Measurements from ENCODE around the gene ADNP. TPM values are rescaled to one million over a fixed set of nuclear protein-coding genes. Genes with fewer than 3 reads are reported as not detected.

The ADNP gene
- polyA plus RNA-seq, 3 donors, result 1.4 to 16.6 (median 3.3) TPM

DNA sequence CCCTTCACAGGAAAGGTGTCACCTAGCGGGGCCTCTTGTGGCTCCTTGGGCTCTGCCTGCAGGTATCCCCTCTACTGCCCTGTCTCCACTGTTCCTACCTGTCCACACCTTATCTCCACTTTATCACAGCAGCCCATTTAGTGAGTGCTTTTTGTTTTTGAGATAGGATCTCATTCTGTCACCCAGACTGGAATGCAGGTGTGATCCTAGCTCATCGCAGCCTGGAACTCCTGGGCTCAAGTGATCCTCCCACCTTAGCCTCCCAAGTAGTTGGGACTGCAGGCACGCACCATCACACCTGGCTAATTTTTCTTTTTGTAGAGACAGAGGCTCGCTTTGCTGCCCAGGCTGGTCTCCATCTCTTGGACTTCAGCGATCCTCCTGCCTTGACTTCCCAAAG lies 88.4 kb downstream of the ADNP start:
- TF ChIP-seq, protein P1, sequence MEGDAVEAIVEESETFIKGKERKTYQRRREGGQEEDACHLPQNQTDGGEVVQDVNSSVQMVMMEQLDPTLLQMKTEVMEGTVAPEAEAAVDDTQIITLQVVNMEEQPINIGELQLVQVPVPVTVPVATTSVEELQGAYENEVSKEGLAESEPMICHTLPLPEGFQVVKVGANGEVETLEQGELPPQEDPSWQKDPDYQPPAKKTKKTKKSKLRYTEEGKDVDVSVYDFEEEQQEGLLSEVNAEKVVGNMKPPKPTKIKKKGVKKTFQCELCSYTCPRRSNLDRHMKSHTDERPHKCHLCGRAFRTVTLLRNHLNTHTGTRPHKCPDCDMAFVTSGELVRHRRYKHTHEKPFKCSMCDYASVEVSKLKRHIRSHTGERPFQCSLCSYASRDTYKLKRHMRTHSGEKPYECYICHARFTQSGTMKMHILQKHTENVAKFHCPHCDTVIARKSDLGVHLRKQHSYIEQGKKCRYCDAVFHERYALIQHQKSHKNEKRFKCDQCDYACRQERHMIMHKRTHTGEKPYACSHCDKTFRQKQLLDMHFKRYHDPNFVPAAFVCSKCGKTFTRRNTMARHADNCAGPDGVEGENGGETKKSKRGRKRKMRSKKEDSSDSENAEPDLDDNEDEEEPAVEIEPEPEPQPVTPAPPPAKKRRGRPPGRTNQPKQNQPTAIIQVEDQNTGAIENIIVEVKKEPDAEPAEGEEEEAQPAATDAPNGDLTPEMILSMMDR (IDR thresholded peaks at IDR 0.05), result no peak
- H2AFZ ChIP-seq (ENCODE audit: insufficient read depth, low read depth, low read length, poor library complexity, severe bottlenecking), result no peak overlapping the region
- H3K9me3 ChIP-seq (replicated peaks in 1 of 2; ENCODE audit: control insufficient read depth in 1 of 2, insufficient read depth in 1 of 2, low read length in 2 of 2), result no peaks in the 10 kb centered on the region
- no peaks in the 10 kb centered on the region for H3K27me3 ChIP-seq (ENCODE audit: control insufficient read depth in 2 of 2, insufficient read depth in 2 of 2, low read length in 2 of 2)
- H3K9ac ChIP-seq (ENCODE audit: insufficient read depth, low read length, poor library complexity, severe bottlenecking), result no peak overlapping the region
- no peaks in the 10 kb centered on the region for H3K9me3 Mint-ChIP-seq
- peaks cover 0 to 2% of the 10 kb centered on the region in 2 donors for H3K36me3 Mint-ChIP-seq
- H3K4me1 ChIP-seq (ENCODE audit: control insufficient read depth in 1 of 2, insufficient read depth in 2 of 2, low read length in 2 of 2), result no peaks in the 10 kb centered on the region
- no peaks in the 10 kb centered on the region for H3K27me3 Mint-ChIP-seq (ENCODE audit: low read depth in 3 of 3)
- intact Hi-C loops (cut with micrococcal nuclease), result no loop called here
- WGBS (ENCODE audit: insufficient coverage), result 93% methylated on average over 5 of the region's 5 CpGs
- H3K79me2 ChIP-seq (ENCODE audit: insufficient read depth, low read length), result no peaks in the 10 kb centered on the region
- no peak overlapping the region for H3K4me2 ChIP-seq (replicated peaks; ENCODE audit: extremely low read depth, low read length, poor library complexity, severe bottlenecking)
- H3K4me3 ChIP-seq (replicated peaks in 1 of 3; ENCODE audit: low read depth in 2 of 3, low read length in 3 of 3), result no peak overlapping the region
- no peaks in the 10 kb centered on the region for H3K36me3 ChIP-seq (replicated peaks in 1 of 2; ENCODE audit: control insufficient read depth in 1 of 2, insufficient read depth in 2 of 2, low read length in 2 of 2)
- H3K4me1 Mint-ChIP-seq, result no peaks in the 10 kb centered on the region
- no peaks in the 10 kb centered on the region for H4K20me1 ChIP-seq (ENCODE audit: insufficient read depth, low read length)
- H3K27ac ChIP-seq (ENCODE audit: low read depth in 1 of 2, low read length in 2 of 2), result no peak overlapping the region
- DNase-seq, result no peak
- no peak overlapping the region for H3K27ac Mint-ChIP-seq
- no peak overlapping the region for H3K4me3 Mint-ChIP-seq

Small RNA genes within 50 kb of the gene (small RNA-seq; reads per million reads assigned to genes)
- gene TMSB4XP6 (ENCODE audit: insufficient read length, low read depth), result not detected

Other genes with a start within 250 kb of the ADNP start
- not detected for gene RIPOR3, start 239.9 kb downstream of the ADNP start, polyA plus RNA-seq
- gene PARD6B, start 199.9 kb downstream of the ADNP start, polyA plus RNA-seq, result under 1 TPM; 0.04 to 0.13 (median 0.13) TPM
- gene BCAS4, start 136.4 kb downstream of the ADNP start, polyA plus RNA-seq, result 1 to 10 TPM in 1 of 3 donors, under 1 TPM in 2; 0.16 to 1.0 (median 0.69) TPM
- 10 to 100 TPM; 19.1 to 55.1 (median 50.9) TPM for gene DPM1, start 27.1 kb upstream of the ADNP start, polyA plus RNA-seq
- 1 to 10 TPM in 2 of 3 donors, under 1 TPM in 1; 0.48 to 1.9 (median 1.9) TPM for gene MOCS3, start 27.4 kb upstream of the ADNP start, polyA plus RNA-seq
- gene KCNG1, start 91.7 kb upstream of the ADNP start, polyA plus RNA-seq, result under 1 TPM in 1 of 3 donors, not detected in 2; 0.04 TPM